Measurements from ENCODE around the gene CTPS1.
A peak's percentile ranks its signal among the peaks of the same experiment; 100 is the strongest.

DNA sequence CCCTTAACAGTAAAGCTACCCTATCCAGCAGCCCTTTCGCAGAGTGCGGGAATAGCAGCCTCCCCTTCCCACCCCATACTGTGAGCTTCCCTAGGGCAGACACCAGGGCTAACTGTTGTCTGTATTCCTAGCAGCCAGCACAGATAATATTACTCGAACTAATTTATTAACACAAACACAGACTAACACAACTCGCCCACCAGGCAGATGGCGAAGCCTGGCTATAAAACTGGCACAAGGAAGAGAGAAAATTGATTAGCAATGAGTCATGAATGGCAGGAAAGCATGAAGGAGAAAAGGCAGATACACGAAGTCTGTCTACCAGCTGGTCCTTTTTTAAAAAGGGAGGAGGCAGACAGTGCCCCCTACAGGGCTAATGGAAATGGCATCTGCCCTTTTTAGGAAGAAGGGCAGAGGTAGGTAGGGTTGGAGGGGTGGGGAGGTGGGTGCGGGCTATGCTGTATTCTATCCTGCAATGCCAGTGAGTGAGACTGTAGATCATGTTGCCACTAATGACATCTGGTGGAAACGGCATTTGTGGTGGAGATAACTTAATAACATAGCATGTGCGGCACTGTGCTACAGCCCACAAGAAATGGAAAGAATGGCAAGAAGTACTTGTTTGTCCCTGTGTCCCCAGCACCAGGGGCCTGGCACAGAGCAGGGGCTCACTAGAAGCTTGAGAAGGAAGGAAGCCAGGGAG lies 30.6 kb upstream of the CTPS1 start:
- TF ChIP-seq CTCF (IDR thresholded peaks at IDR 0.05) (peak; percentile 25 to 77 (median 58)), POLR2A (IDR thresholded peaks at IDR 0.05; ENCODE audit: low read depth) (no peak)
